ENCODE results near the gene RAB15. TPM values are rescaled to one million over a fixed set of nuclear protein-coding genes. Genes with fewer than 3 reads are reported as not detected.

The RAB15 gene
- total and polyA plus RNA-seq, 9 of the 15 experiments (the other 6 are each of a cell fraction or from before 2014, with no cell fraction given) = 0.09 to 0.30 (median 0.16) TPM; not detected in 2

GRCh38 chr14:64998455-64998931, 26.4 kb upstream of the RAB15 start (continued):
- TF ChIP-seq MAFF (IDR thresholded peaks at IDR 0.05; ENCODE audit: low read length) (no peak), GATA2 (CRISPR knock-in tag; IDR thresholded peaks at IDR 0.05) (no peak), ZFP36 (IDR thresholded peaks at IDR 0.05; ENCODE audit: low read depth, low read length, partially characterized antibody) (no peak), ZNF696 (CRISPR knock-in tag; conservative IDR thresholded peaks at IDR 0.05) (no peak), MEF2D (tag; conservative IDR thresholded peaks at IDR 0.05; ENCODE audit: low read depth) (peak; percentile 78), CHAMP1 (IDR thresholded peaks at IDR 0.05) (no peak), SMC3 (conservative IDR thresholded peaks at IDR 0.05; ENCODE audit: insufficient read depth, low read depth, low read length) (no peak), IRF9 (tag; IDR thresholded peaks at IDR 0.05) (peak; percentile 46; the same call in 1 of the 2 replicates), TBL1XR1 (IDR thresholded peaks at IDR 0.05; ENCODE audit: low read length in 2 of 2) (no peak), ZNF146 (CRISPR knock-in tag; IDR thresholded peaks at IDR 0.05; ENCODE audit: unreplicated experiment) (no peak), BDP1 (IDR thresholded peaks at IDR 0.05; ENCODE audit: insufficient read depth, insufficient read length) (no peak), DMBX1 (CRISPR knock-in tag; IDR thresholded peaks at IDR 0.05; ENCODE audit: borderline replicate concordance) (peak; percentile 92), NELFE (IDR thresholded peaks at IDR 0.05; ENCODE audit: insufficient read depth, insufficient read length) (no peak), NR2C1 (IDR thresholded peaks at IDR 0.05) (no peak), NR2C1 (tag; IDR thresholded peaks at IDR 0.05) (peak; percentile 66), SRSF1 (IDR thresholded peaks at IDR 0.05; ENCODE audit: low read depth, low read length) (no peak), SIN3B (IDR thresholded peaks at IDR 0.05; ENCODE audit: low read depth) (no peak), ZNF77 (CRISPR knock-in tag; IDR thresholded peaks at IDR 0.05) (no peak), ERF (CRISPR knock-in tag; IDR thresholded peaks at IDR 0.05) (no peak)
- TF ChIP-seq, protein P1, sequence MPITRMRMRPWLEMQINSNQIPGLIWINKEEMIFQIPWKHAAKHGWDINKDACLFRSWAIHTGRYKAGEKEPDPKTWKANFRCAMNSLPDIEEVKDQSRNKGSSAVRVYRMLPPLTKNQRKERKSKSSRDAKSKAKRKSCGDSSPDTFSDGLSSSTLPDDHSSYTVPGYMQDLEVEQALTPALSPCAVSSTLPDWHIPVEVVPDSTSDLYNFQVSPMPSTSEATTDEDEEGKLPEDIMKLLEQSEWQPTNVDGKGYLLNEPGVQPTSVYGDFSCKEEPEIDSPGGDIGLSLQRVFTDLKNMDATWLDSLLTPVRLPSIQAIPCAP (CRISPR knock-in tag; IDR thresholded peaks at IDR 0.05; ENCODE audit: borderline replicate concordance) = no peak
- TF ChIP-seq, protein P2, sequence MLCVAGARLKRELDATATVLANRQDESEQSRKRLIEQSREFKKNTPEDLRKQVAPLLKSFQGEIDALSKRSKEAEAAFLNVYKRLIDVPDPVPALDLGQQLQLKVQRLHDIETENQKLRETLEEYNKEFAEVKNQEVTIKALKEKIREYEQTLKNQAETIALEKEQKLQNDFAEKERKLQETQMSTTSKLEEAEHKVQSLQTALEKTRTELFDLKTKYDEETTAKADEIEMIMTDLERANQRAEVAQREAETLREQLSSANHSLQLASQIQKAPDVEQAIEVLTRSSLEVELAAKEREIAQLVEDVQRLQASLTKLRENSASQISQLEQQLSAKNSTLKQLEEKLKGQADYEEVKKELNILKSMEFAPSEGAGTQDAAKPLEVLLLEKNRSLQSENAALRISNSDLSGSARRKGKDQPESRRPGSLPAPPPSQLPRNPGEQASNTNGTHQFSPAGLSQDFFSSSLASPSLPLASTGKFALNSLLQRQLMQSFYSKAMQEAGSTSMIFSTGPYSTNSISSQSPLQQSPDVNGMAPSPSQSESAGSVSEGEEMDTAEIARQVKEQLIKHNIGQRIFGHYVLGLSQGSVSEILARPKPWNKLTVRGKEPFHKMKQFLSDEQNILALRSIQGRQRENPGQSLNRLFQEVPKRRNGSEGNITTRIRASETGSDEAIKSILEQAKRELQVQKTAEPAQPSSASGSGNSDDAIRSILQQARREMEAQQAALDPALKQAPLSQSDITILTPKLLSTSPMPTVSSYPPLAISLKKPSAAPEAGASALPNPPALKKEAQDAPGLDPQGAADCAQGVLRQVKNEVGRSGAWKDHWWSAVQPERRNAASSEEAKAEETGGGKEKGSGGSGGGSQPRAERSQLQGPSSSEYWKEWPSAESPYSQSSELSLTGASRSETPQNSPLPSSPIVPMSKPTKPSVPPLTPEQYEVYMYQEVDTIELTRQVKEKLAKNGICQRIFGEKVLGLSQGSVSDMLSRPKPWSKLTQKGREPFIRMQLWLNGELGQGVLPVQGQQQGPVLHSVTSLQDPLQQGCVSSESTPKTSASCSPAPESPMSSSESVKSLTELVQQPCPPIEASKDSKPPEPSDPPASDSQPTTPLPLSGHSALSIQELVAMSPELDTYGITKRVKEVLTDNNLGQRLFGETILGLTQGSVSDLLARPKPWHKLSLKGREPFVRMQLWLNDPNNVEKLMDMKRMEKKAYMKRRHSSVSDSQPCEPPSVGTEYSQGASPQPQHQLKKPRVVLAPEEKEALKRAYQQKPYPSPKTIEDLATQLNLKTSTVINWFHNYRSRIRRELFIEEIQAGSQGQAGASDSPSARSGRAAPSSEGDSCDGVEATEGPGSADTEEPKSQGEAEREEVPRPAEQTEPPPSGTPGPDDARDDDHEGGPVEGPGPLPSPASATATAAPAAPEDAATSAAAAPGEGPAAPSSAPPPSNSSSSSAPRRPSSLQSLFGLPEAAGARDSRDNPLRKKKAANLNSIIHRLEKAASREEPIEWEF (CRISPR knock-in tag; IDR thresholded peaks at IDR 0.05) = no peak
